GM23248 (cell line): Measurements from ENCODE around the gene GPC3. TPM values are rescaled to one million over a fixed set of nuclear protein-coding genes. Genes with fewer than 3 reads are reported as not detected.

ENCODE experiments used
- DNase-seq: peaks from one replicate; pipeline ENCODE4 v3.0.0-alpha.2; 2015
- H2AFZ ChIP-seq: fragments of 200-600 bp; sonication (generic); 2 replicates; pipeline ENCODE4 v1.6.1; 2016; ENCODE audit warnings: antibody characterized with exemption
- H3F3A ChIP-seq: fragments of 200-600 bp; sonication (generic); 2 replicates; pipeline ENCODE4 v1.6.1; 2016; ENCODE audit warnings: mild to moderate bottlenecking, antibody characterized with exemption, mixed run types; ENCODE audit not compliant: insufficient read depth
- H3K27ac ChIP-seq: fragments of 200-600 bp; sonication (generic); 2 replicates; pipeline ENCODE4 v1.5.1; 2016; ENCODE audit warnings: mild to moderate bottlenecking
- H3K27me3 ChIP-seq: fragments of 200-600 bp; sonication (generic); replicated peaks from 2 replicates; pipeline ENCODE4 v1.6.1; 2016; ENCODE audit warnings: mild to moderate bottlenecking; ENCODE audit not compliant: insufficient read depth
- H3K36me3 ChIP-seq: fragments of 200-600 bp; sonication (generic); 2 replicates; pipeline ENCODE4 v1.6.1; 2016; ENCODE audit warnings: low read depth, mild to moderate bottlenecking
- H3K4me1 ChIP-seq: fragments of 200-600 bp; sonication (generic); 2 replicates; pipeline ENCODE4 v1.6.1; 2016; ENCODE audit warnings: mild to moderate bottlenecking; ENCODE audit not compliant: insufficient read depth
- H3K4me2 ChIP-seq: fragments of 200-600 bp; sonication (generic); one replicate; pipeline ENCODE4 v1.6.1; 2016; ENCODE audit warnings: mild to moderate bottlenecking; ENCODE audit not compliant: unreplicated experiment
- H3K4me3 ChIP-seq: fragments of 200-600 bp; sonication (generic); 2 replicates; pipeline ENCODE4 v1.5.1; 2016; ENCODE audit warnings: mild to moderate bottlenecking
- H3K79me2 ChIP-seq: fragments of 200-600 bp; sonication (generic); 2 replicates; pipeline ENCODE4 v1.6.1; 2016; ENCODE audit warnings: mild to moderate bottlenecking; ENCODE audit not compliant: insufficient read depth
- H3K9ac ChIP-seq: fragments of 200-600 bp; sonication (generic); 2 replicates; pipeline ENCODE4 v1.6.1; 2016; ENCODE audit warnings: mild to moderate bottlenecking
- H3K9me2 ChIP-seq: fragments of 200-600 bp; sonication (generic); 2 replicates; pipeline ENCODE4 v1.6.1; 2016; ENCODE audit warnings: mixed run types, mild to moderate bottlenecking, moderate library complexity; ENCODE audit not compliant: insufficient read depth
- H3K9me3 ChIP-seq: fragments of 200-600 bp; sonication (generic); one replicate; pipeline ENCODE4 v1.6.1; 2017; ENCODE audit warnings: low read depth
- H4K20me1 ChIP-seq: fragments of 200-600 bp; sonication (generic); 2 replicates; pipeline ENCODE4 v1.6.0; 2016; ENCODE audit not compliant: insufficient read depth
- EZH2 ChIP-seq: fragments of 200-600 bp; sonication (generic); IDR thresholded peaks from 2 replicates; pipeline ENCODE4 v1.6.1; 2018; ENCODE audit warnings: antibody characterized with exemption, mild to moderate bottlenecking; ENCODE audit not compliant: insufficient read depth, poor library complexity, severe bottlenecking
- EZH2phosphoT487 ChIP-seq: fragments of 200-600 bp; sonication (generic); IDR thresholded peaks from 2 replicates; pipeline ENCODE4 v1.6.1; 2018; ENCODE audit warnings: antibody characterized with exemption, moderate library complexity, mild to moderate bottlenecking, low read depth; ENCODE audit not compliant: insufficient read depth
- WGBS, 2 experiments: methylation state at CpG; one replicate each; pipeline ENCODE4 v1.1.6; 2015 to 2017; ENCODE audit warnings: low lambda C conversion rate in 2 of 2, low coverage in 1 of 2; ENCODE audit errors: missing lambda C conversion rate in 2 of 2; 5-methylcytosine and 5-hydroxymethylcytosine counted together
- in situ Hi-C: fragments of 300-500 bp; cut with MboI; formaldehyde crosslinking; loops from 2 replicates; pipeline ENCODE4 v1.15.0; 2020
- polyA plus RNA-seq: library from polyadenylated mRNA; unstranded; fragments of >200 nt; fragmentation: Nextera tagmentation; extraction: Ambion mirVana; gene quantifications from 2 replicates; pipeline ENCODE4 v1.2.1, GENCODE V29; 2016
- total RNA-seq: library from RNA; depleted of rRNA; stranded (reverse); fragments of >200 nt; shearing (Covaris generic); gene quantifications from 2 replicates; pipeline ENCODE4 v1.2.3, GENCODE V29; 2014

Gene GPC3
- total and polyA plus RNA-seq, 2 experiments from 2014 or later: not detected

- Histone ChIP-seq H3K27me3 (no peaks in the 10 kb centered on the region), H3K9ac (no peak overlapping the region), H3K9me2 (no peaks in the 10 kb centered on the region)
These were observed 116.7 kb downstream of the GPC3 start for GRCh38 chrX:133868682-133869081.

GRCh38 chrX:133868250-133868649 lies 117.1 kb downstream of the GPC3 start:
- Histone ChIP-seq H3F3A (no peaks in the 10 kb centered on the region), H3K9me2 (no peaks in the 10 kb centered on the region), H3K79me2 (no peaks in the 10 kb centered on the region), H3K9me3 (no peaks in the 10 kb centered on the region), H3K4me1 (no peaks in the 10 kb centered on the region), H3K4me2 (no peak overlapping the region), H3K4me3 (no peak overlapping the region), H3K27me3 (no peaks in the 10 kb centered on the region), H3K9ac (no peak overlapping the region), H4K20me1 (no peaks in the 10 kb centered on the region), H3K27ac (no peak overlapping the region), H3K36me3 (no peaks in the 10 kb centered on the region), H2AFZ (no peak overlapping the region)
- in situ Hi-C loops: no loop called here
- TF ChIP-seq EZH2: no peak
- no peak for TF ChIP-seq EZH2phosphoT487
- DNase-seq: no peak

More at GRCh38 chrX:133868682-133869081, 116.7 kb downstream of the GPC3 start:
- 7% methylated on average over 1 of the region's 1 CpG; no CpG with 5 or more reads in 1 of the 2 experiments for WGBS, 2 experiments
- no peak overlapping the region for H3K4me3 ChIP-seq
- no peak for DNase-seq
- no peaks in the 10 kb centered on the region for H3K4me1 ChIP-seq
- no peak overlapping the region for H3K27ac ChIP-seq
- no peak for TF ChIP-seq EZH2phosphoT487
- no peak for TF ChIP-seq EZH2
- H2AFZ ChIP-seq: no peak overlapping the region
- H4K20me1 ChIP-seq: no peaks in the 10 kb centered on the region
- no peaks in the 10 kb centered on the region for H3F3A ChIP-seq
- in situ Hi-C loops: no loop called here
- H3K9me3 ChIP-seq: no peaks in the 10 kb centered on the region
- H3K79me2 ChIP-seq: no peaks in the 10 kb centered on the region
- no peaks in the 10 kb centered on the region for H3K36me3 ChIP-seq
- H3K4me2 ChIP-seq: no peak overlapping the region

- Histone ChIP-seq H3K4me1 (no peaks in the 10 kb centered on the region), H2AFZ (no peak overlapping the region), H3K9me2 (no peaks in the 10 kb centered on the region), H3K79me2 (no peaks in the 10 kb centered on the region), H3K36me3 (no peaks in the 10 kb centered on the region), H3K9ac (no peak overlapping the region), H3K4me2 (no peak overlapping the region), H3K27ac (no peak overlapping the region), H4K20me1 (no peaks in the 10 kb centered on the region), H3F3A (no peaks in the 10 kb centered on the region), H3K27me3 (no peaks in the 10 kb centered on the region), H3K4me3 (no peak overlapping the region), H3K9me3 (no peaks in the 10 kb centered on the region)
- no peak for DNase-seq
- TF ChIP-seq EZH2: no peak
- TF ChIP-seq EZH2phosphoT487: no peak
- WGBS, 2 experiments: 17 to 34% methylated on average over 3 of the region's 3 CpGs
- in situ Hi-C loops: no loop called here
These were observed 119.5 kb downstream of the GPC3 start for GRCh38 chrX:133865761-133866471.

GRCh38 chrX:133864236-133864635 lies 121.2 kb downstream of the GPC3 start:
- Histone ChIP-seq H2AFZ (no peak overlapping the region), H3K9me2 (no peaks in the 10 kb centered on the region), H3K4me1 (no peaks in the 10 kb centered on the region), H3K36me3 (no peaks in the 10 kb centered on the region), H3K27me3 (no peaks in the 10 kb centered on the region), H3K9ac (no peak overlapping the region), H3F3A (no peaks in the 10 kb centered on the region), H3K79me2 (no peaks in the 10 kb centered on the region), H4K20me1 (no peaks in the 10 kb centered on the region), H3K9me3 (no peaks in the 10 kb centered on the region), H3K4me3 (no peak overlapping the region), H3K4me2 (no peak overlapping the region), H3K27ac (no peak overlapping the region)
- DNase-seq: no peak
- in situ Hi-C loops: no loop called here
- 61 to 100% methylated on average over 2 of the region's 2 CpGs for WGBS, 2 experiments
- TF ChIP-seq EZH2phosphoT487 (no peak), EZH2 (no peak)
